A549 (cell line): ENCODE data around the gene SVEP1. TPM values are rescaled to one million over a fixed set of nuclear protein-coding genes. Genes with fewer than 3 reads are reported as not detected.

Experiments used
- ATAC-seq, 2 experiments: fragments of 200-7000 bp in 1 of 2; fragments of >200 bp in 1 of 2; cut with Nextera tagmentation in 1 of 2; cut with Tn5 transposase in 1 of 2; 3 replicates each; pipeline versions ENCODE4 v1.8.0 to v1.9.1; 2018 to 2020; ENCODE audit warnings: mild to moderate bottlenecking in 1 of 2, moderate library complexity in 1 of 2
- CTCF ChIA-PET: fragments of 300-600 bp; sonication (Branson Sonifier 250); formaldehyde crosslinking; extraction: SDS; loops from one replicate; lab custom pipeline; 2021; ENCODE audit warnings: antibody characterized with exemption, inconsistent platforms; lab: Yijun Ruan, JAX
- POLR2A ChIA-PET: fragments of 350-600 bp; formaldehyde crosslinking; extraction: SDS; loops from one replicate; lab custom pipeline; 2021; ENCODE audit warnings: antibody characterized with exemption, inconsistent platforms; lab: Yijun Ruan, JAX
- DNase-seq, 2 experiments: peaks; one replicate each; pipeline versions ENCODE4 v3.0.0 to v3.0.0-alpha.2; 2011 to 2016; ENCODE audit warnings: low read depth in 1 of 2, low spot score in 1 of 2
- FAIRE-seq: peaks from 2 replicates; lab custom pipeline; 2011; peaks lifted over from hg19 to GRCh38; lab: Jason Lieb, UNC
- H3K27ac ChIP-seq, 2 experiments: fragments of >200 bp; sonication (Bioruptor Twin); formaldehyde crosslinking; 3 replicates each; pipeline ENCODE4 v1.5.1; 2016 to 2017
- H3K4me1 ChIP-seq: fragments of >200 bp; sonication (Bioruptor Twin); formaldehyde crosslinking; 3 replicates; pipeline ENCODE4 v1.6.1; 2016
- H3K4me2 ChIP-seq: fragments of >200 bp; sonication (Bioruptor Twin); formaldehyde crosslinking; 3 replicates; pipeline ENCODE4 v1.6.1; 2016
- H3K4me3 ChIP-seq: fragments of >200 bp; sonication (Bioruptor Twin); formaldehyde crosslinking; 3 replicates; pipeline ENCODE4 v1.5.1; 2016
- H3K9me3 ChIP-seq: fragments of >200 bp; sonication (Bioruptor Twin); formaldehyde crosslinking; 3 replicates; pipeline ENCODE4 v1.6.1; 2016
- BCL3 ChIP-seq: fragments of >200 bp; sonication (Bioruptor Twin); formaldehyde crosslinking; IDR thresholded peaks from 3 replicates; pipeline ENCODE4 v1.6.1; 2016
- CEBPB ChIP-seq, 2 experiments: fragments of >200 bp in 1 of 2; sonication (Bioruptor Twin) in 1 of 2; formaldehyde crosslinking in 1 of 2; IDR thresholded peaks; 2 replicates each; pipeline ENCODE4 v1.6.1; 2012 to 2016
- CHD2 ChIP-seq: fragments of 150-350 bp; IDR thresholded peaks from 2 replicates; pipeline ENCODE4 v1.6.1; 2014; ENCODE audit warnings: low read length; ENCODE audit not compliant: partially characterized antibody
- CTCF ChIP-seq: fragments of >200 bp; sonication (Bioruptor Twin); formaldehyde crosslinking; IDR thresholded peaks from 3 replicates; pipeline ENCODE4 v1.5.1; 2016
- E2F6 ChIP-seq: IDR thresholded peaks from 2 replicates; pipeline ENCODE4 v1.6.1; 2012; ENCODE audit warnings: low read depth, borderline replicate concordance
- EP300 ChIP-seq, 2 experiments: fragments of >200 bp; sonication (Bioruptor Twin); formaldehyde crosslinking; IDR thresholded peaks; 2 replicates in 1 of 2; 3 replicates in 1 of 2; pipeline ENCODE4 v1.6.1; 2016 to 2017
- FOSL2 ChIP-seq, 2 experiments: fragments of 450-650 bp in 1 of 2; fragments of >200 bp in 1 of 2; sonication (Bioruptor Twin) in 1 of 2; formaldehyde crosslinking; IDR thresholded peaks; 2 replicates each; pipeline versions ENCODE4 v1.5.0 to v1.6.1; 2016 to 2020; ENCODE audit warnings: mild to moderate bottlenecking in 1 of 2, moderate library complexity in 1 of 2
- FOXS1 ChIP-seq: fragments of 250-450 bp; sonication (Bioruptor Pico); IDR thresholded peaks from 2 replicates; pipeline ENCODE4 v1.5.0; 2020; ENCODE audit warnings: mild to moderate bottlenecking, moderate library complexity
- GATA3 ChIP-seq: IDR thresholded peaks from 2 replicates; pipeline ENCODE4 v1.6.1; 2012; ENCODE audit warnings: borderline replicate concordance
- HDAC2 ChIP-seq: fragments of 200-600 bp; sonication (generic); IDR thresholded peaks from 2 replicates; pipeline ENCODE4 v1.6.1; 2016
- HES2 ChIP-seq: fragments of >200 bp; sonication (Bioruptor Twin); formaldehyde crosslinking; IDR thresholded peaks from 2 replicates; pipeline ENCODE4 v1.6.1; 2016
- HEYL ChIP-seq: fragments of 250-450 bp; sonication (Bioruptor Pico); IDR thresholded peaks from 2 replicates; pipeline ENCODE4 v1.8.0; 2021; ENCODE audit warnings: mild to moderate bottlenecking, moderate library complexity
- HOXB13 ChIP-seq: fragments of 250-450 bp; sonication (Bioruptor Pico); IDR thresholded peaks from 2 replicates; pipeline ENCODE4 v1.5.0; 2020; ENCODE audit warnings: low read depth, mild to moderate bottlenecking, moderate library complexity
- HOXB5 ChIP-seq: fragments of 250-450 bp; sonication (Bioruptor Pico); IDR thresholded peaks from 2 replicates; pipeline ENCODE4 v1.5.0; 2020; ENCODE audit warnings: mild to moderate bottlenecking, moderate library complexity
- JUN ChIP-seq, 2 experiments: fragments of >200 bp; sonication (Bioruptor Twin); formaldehyde crosslinking; IDR thresholded peaks; 2 replicates in 1 of 2; 3 replicates in 1 of 2; pipeline ENCODE4 v1.6.1; 2016 to 2017
- JUNB ChIP-seq: fragments of >200 bp; sonication (Bioruptor Twin); formaldehyde crosslinking; IDR thresholded peaks from 2 replicates; pipeline ENCODE4 v1.6.1; 2016
- MAX ChIP-seq: IDR thresholded peaks from 2 replicates; pipeline ENCODE4 v1.6.1; 2012
- MAZ ChIP-seq: fragments of 150-350 bp; IDR thresholded peaks from 2 replicates; pipeline ENCODE4 v1.6.1; 2014; ENCODE audit warnings: antibody characterized with exemption, low read depth, low read length, borderline replicate concordance
- MYC ChIP-seq: IDR thresholded peaks from 2 replicates; pipeline ENCODE4 v1.6.1; 2012; ENCODE audit warnings: mild to moderate bottlenecking, inconsistent platforms, low read length, improper control_type of control experiment, borderline replicate concordance
- NFE2L2 ChIP-seq: fragments of 150-350 bp; conservative IDR thresholded peaks from 2 replicates; pipeline ENCODE4 v1.6.1; 2014; ENCODE audit warnings: low read length
- NR3C1 ChIP-seq: fragments of >200 bp; sonication (Bioruptor Twin); formaldehyde crosslinking; IDR thresholded peaks from 3 replicates; pipeline ENCODE4 v1.6.1; 2017
- POLR2A ChIP-seq: IDR thresholded peaks from 2 replicates; pipeline ENCODE4 v1.6.1; 2012; ENCODE audit warnings: mild to moderate bottlenecking, low read length
- RAD21 ChIP-seq, 2 experiments: fragments of >200 bp in 1 of 2; sonication (Bioruptor Twin) in 1 of 2; formaldehyde crosslinking in 1 of 2; IDR thresholded peaks in 1 of 2; conservative IDR thresholded peaks in 1 of 2; 2 replicates in 1 of 2; 3 replicates in 1 of 2; pipeline ENCODE4 v1.6.1; 2012 to 2018; ENCODE audit warnings: inconsistent platforms in 1 of 2
- REST ChIP-seq: fragments of 200-600 bp; sonication (generic); IDR thresholded peaks from 2 replicates; pipeline ENCODE4 v1.6.1; 2016; ENCODE audit warnings: antibody characterized with exemption, mild to moderate bottlenecking, moderate library complexity
- RFX5 ChIP-seq: fragments of 450-650 bp; IDR thresholded peaks from 2 replicates; pipeline ENCODE4 v1.7.1; 2014; ENCODE audit warnings: antibody characterized with exemption, mild to moderate bottlenecking, moderate library complexity
- RNF2 ChIP-seq: fragments of 200-600 bp; sonication (generic); IDR thresholded peaks from 2 replicates; pipeline ENCODE4 v1.6.1; 2016; ENCODE audit warnings: low read depth, mild to moderate bottlenecking, antibody characterized with exemption, moderate library complexity, borderline replicate concordance
- SMC3 ChIP-seq: fragments of >200 bp; sonication (Bioruptor Twin); formaldehyde crosslinking; IDR thresholded peaks from 3 replicates; pipeline ENCODE4 v1.6.1; 2018; ENCODE audit warnings: inconsistent platforms
- SREBF2 ChIP-seq: fragments of 450-650 bp; IDR thresholded peaks from 2 replicates; pipeline ENCODE4 v1.6.1; 2014; ENCODE audit warnings: mild to moderate bottlenecking, moderate library complexity
- ZNF302 ChIP-seq: fragments of 250-450 bp; sonication (Bioruptor Pico); IDR thresholded peaks from 2 replicates; pipeline ENCODE4 v1.9.0; 2021; ENCODE audit warnings: inconsistent platforms, mild to moderate bottlenecking, moderate library complexity
- WGBS: methylation state at CpG from one replicate; pipeline ENCODE4 v1.1.6; 2017; ENCODE audit errors: missing lambda C conversion rate; 5-methylcytosine and 5-hydroxymethylcytosine counted together
- polyA plus RNA-seq, 4 experiments: library from polyadenylated mRNA; depleted of rRNA in 3 of 4; stranded (reverse); fragments of >200 nt; fragmentation: RNase III in 1 of 4; extraction: RNeasy Plus Mini Kit Qiagen cat#74134 plus additional on column Dnase treatment in 1 of 4; gene quantifications; 2 replicates in 3 of 4; 3 replicates in 1 of 4; pipeline ENCODE4 v1.2.3, GENCODE V29; 2011 to 2017

Gene SVEP1
- polyA plus RNA-seq, 2 of the 4 experiments (the other 2 are of a cell fraction): 0.52 to 1.5 TPM

- no peak for FAIRE-seq
Measured at GRCh38 chr9:110559869-110560268, 19.7 kb downstream of the SVEP1 start.

GRCh38 chr9:110555551-110556331 is 23.8 kb downstream of the SVEP1 start:
- H3K4me1 ChIP-seq: peaks cover 42% of the 10 kb centered on the region
- CTCF ChIA-PET: interaction anchor here (0.6 kb wide), 1 partner anchor 362 kb away, joined by 3 read pairs; no protein-coding TSS in a partner anchor
- peak overlapping the region; percentile 75 to 81 for H3K27ac ChIP-seq
- DNase-seq (peak; percentile 9 to 61), FAIRE-seq (no peak), ATAC-seq (peak; percentile 79 to 84)
- POLR2A ChIA-PET: interaction anchor here (1.2 kb wide), 1 partner anchor 299 kb away, joined by 4 read pairs; the partner anchor contains the start of gene TXN
- peak overlapping the region; percentile 68 for H3K4me2 ChIP-seq
- H3K9me3 ChIP-seq: no peaks in the 10 kb centered on the region
- no peak overlapping the region for H3K4me3 ChIP-seq
- WGBS: 4% methylated on average over 6 of the region's 6 CpGs
- TF ChIP-seq HEYL (no peak), MYC (no peak), BCL3 (peak; percentile 79; the same call in 1 of the 3 replicates), E2F6 (no peak), FOSL2 (IDR thresholded peaks at IDR 0.05) (no peak), FOSL2 (CRISPR knock-in tag; IDR thresholded peaks at IDR 0.05) (peak; percentile 33), RAD21 (conservative IDR thresholded peaks at IDR 0.05 in 1 of 2, IDR thresholded peaks at IDR 0.05 in 1 of 2) (0 out of 5 replicates have a peak, but pooled peaks of 1 of the 2 experiments have one; percentile 28), POLR2A (no peak), NR3C1 (no peak), JUN (IDR thresholded peaks at IDR 0.05) (peak; percentile 76 to 77; a peak in 4 of 5 replicates), ZNF302 (CRISPR knock-in tag) (no peak), CEBPB (IDR thresholded peaks at IDR 0.05) (peak; percentile 91 to 94), FOXS1 (no peak), GATA3 (peak; percentile 74), RFX5 (no peak), NFE2L2 (no peak), JUNB (peak; percentile 46; the same call in 1 of the 2 replicates), HOXB5 (CRISPR knock-in tag) (no peak), CTCF (no peak), HES2 (peak; percentile 84), MAZ (no peak), HOXB13 (no peak), SMC3 (peak; percentile 26; the same call in 1 of the 3 replicates), EP300 (IDR thresholded peaks at IDR 0.05) (peak; percentile 69 to 83; a peak in 3 of 5 replicates), REST (no peak), SREBF2 (no peak), HDAC2 (no peak), RNF2 (no peak)

More at GRCh38 chr9:110559869-110560268, 19.7 kb downstream of the SVEP1 start:
- no peak for TF ChIP-seq HDAC2
- TF ChIP-seq CHD2: no peak
- no peak for TF ChIP-seq MAX
- no peak for TF ChIP-seq NFE2L2
- ChIA-PET CTCF (no interaction called here), POLR2A (no interaction called here)
- 25% methylated on average over 1 of the region's 1 CpG for WGBS
- no peak overlapping the region for H3K27ac ChIP-seq
- DNase-seq: no peak
- no peak overlapping the region for H3K4me2 ChIP-seq
- H3K9me3 ChIP-seq: no peaks in the 10 kb centered on the region
- no peak for ATAC-seq
- peaks cover 18% of the 10 kb centered on the region for H3K4me1 ChIP-seq
- no peak overlapping the region for H3K4me3 ChIP-seq
